ENCODE results near the gene SGTA. TPM values are rescaled to one million over a fixed set of nuclear protein-coding genes. Genes with fewer than 3 reads are reported as not detected.

The SGTA gene
- total and polyA plus RNA-seq, 2 experiments from 2014 or later = 71.6 to 102 TPM

DNA sequence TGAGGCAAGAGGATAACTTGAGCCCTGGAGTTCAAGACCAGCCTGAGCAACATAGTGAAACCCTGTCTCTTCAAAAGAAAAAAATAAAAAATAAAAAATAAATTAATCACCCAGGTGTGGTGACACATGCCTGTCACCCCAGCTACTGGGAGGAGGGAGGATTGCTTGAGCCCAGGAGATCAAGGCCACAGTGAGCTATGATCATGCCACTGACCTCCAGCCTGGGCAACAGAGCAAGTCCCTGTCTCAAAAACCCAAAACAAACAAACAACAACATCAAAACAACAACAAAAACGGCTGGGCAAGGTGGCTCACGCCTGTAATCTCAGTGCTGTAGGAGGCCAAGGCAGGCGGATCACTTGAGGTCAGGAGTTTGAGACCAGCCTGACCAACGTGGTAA, 39.0 kb downstream of the SGTA start:
- Histone ChIP-seq H3F3A (replicated peaks; ENCODE audit: low read depth) (0 out of 2 replicates have a peak, but pooled peaks cover 3% of the 10 kb centered on the region), H3K4me2 (no peak overlapping the region), H3K27me3 (ENCODE audit: insufficient read depth) (no peaks in the 10 kb centered on the region), H4K20me1 (replicated peaks; ENCODE audit: insufficient read depth) (no peaks in the 10 kb centered on the region), H3K79me2 (replicated peaks; ENCODE audit: insufficient read depth) (peaks cover 3% of the 10 kb centered on the region; the same call in 1 of the 2 replicates), H3K36me3 (ENCODE audit: insufficient read depth) (no peaks in the 10 kb centered on the region), H3K9me2 (ENCODE audit: insufficient read depth) (no peaks in the 10 kb centered on the region), H3K27ac (ENCODE audit: low read depth) (no peak overlapping the region), H3K4me3 (no peak overlapping the region), H2AFZ (no peak overlapping the region), H3K4me1 (ENCODE audit: insufficient read depth) (peaks cover 3% of the 10 kb centered on the region; the same call in 1 of the 2 replicates)
- Mint-ChIP-seq H3K27ac (no peak overlapping the region), H3K4me3 (no peak overlapping the region), H3K36me3 (ENCODE audit: low read depth) (0 out of 3 replicates have a peak, but pooled peaks cover 2% of the 10 kb centered on the region), H3K27me3 (ENCODE audit: insufficient read depth, low read depth, poor library complexity) (peaks cover 9% of the 10 kb centered on the region), H3K4me1 (peaks cover 2% of the 10 kb centered on the region; the same call in 2 of the 3 replicates), H3K9me3 (no peaks in the 10 kb centered on the region)
- ATAC-seq (no peak), DNase-seq (ENCODE audit: low spot score) (no peak)
- TF ChIP-seq ZNF331 (CRISPR knock-in tag; IDR thresholded peaks at IDR 0.05; ENCODE audit: low read depth) = no peak
- TF ChIP-seq POLR2AphosphoS5 (IDR thresholded peaks at IDR 0.05; ENCODE audit: low read depth) = no peak
- TF ChIP-seq CREB1 (CRISPR knock-in tag; IDR thresholded peaks at IDR 0.05; ENCODE audit: low read depth) = no peak
- TF ChIP-seq ZNF114 (CRISPR knock-in tag; IDR thresholded peaks at IDR 0.05) = no peak
- TF ChIP-seq, protein P1, sequence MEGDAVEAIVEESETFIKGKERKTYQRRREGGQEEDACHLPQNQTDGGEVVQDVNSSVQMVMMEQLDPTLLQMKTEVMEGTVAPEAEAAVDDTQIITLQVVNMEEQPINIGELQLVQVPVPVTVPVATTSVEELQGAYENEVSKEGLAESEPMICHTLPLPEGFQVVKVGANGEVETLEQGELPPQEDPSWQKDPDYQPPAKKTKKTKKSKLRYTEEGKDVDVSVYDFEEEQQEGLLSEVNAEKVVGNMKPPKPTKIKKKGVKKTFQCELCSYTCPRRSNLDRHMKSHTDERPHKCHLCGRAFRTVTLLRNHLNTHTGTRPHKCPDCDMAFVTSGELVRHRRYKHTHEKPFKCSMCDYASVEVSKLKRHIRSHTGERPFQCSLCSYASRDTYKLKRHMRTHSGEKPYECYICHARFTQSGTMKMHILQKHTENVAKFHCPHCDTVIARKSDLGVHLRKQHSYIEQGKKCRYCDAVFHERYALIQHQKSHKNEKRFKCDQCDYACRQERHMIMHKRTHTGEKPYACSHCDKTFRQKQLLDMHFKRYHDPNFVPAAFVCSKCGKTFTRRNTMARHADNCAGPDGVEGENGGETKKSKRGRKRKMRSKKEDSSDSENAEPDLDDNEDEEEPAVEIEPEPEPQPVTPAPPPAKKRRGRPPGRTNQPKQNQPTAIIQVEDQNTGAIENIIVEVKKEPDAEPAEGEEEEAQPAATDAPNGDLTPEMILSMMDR (conservative IDR thresholded peaks at IDR 0.05; ENCODE audit: low read depth in 2 of 2) = no peak
- TF ChIP-seq EZH2phosphoT487 (IDR thresholded peaks at IDR 0.05; ENCODE audit: unreplicated experiment) = no peak
- TF ChIP-seq, protein P2, sequence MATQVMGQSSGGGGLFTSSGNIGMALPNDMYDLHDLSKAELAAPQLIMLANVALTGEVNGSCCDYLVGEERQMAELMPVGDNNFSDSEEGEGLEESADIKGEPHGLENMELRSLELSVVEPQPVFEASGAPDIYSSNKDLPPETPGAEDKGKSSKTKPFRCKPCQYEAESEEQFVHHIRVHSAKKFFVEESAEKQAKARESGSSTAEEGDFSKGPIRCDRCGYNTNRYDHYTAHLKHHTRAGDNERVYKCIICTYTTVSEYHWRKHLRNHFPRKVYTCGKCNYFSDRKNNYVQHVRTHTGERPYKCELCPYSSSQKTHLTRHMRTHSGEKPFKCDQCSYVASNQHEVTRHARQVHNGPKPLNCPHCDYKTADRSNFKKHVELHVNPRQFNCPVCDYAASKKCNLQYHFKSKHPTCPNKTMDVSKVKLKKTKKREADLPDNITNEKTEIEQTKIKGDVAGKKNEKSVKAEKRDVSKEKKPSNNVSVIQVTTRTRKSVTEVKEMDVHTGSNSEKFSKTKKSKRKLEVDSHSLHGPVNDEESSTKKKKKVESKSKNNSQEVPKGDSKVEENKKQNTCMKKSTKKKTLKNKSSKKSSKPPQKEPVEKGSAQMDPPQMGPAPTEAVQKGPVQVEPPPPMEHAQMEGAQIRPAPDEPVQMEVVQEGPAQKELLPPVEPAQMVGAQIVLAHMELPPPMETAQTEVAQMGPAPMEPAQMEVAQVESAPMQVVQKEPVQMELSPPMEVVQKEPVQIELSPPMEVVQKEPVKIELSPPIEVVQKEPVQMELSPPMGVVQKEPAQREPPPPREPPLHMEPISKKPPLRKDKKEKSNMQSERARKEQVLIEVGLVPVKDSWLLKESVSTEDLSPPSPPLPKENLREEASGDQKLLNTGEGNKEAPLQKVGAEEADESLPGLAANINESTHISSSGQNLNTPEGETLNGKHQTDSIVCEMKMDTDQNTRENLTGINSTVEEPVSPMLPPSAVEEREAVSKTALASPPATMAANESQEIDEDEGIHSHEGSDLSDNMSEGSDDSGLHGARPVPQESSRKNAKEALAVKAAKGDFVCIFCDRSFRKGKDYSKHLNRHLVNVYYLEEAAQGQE (IDR thresholded peaks at IDR 0.05; ENCODE audit: unreplicated experiment) = no peak
- no peak for TF ChIP-seq EZH2 (IDR thresholded peaks at IDR 0.05; ENCODE audit: low read depth, unreplicated experiment)
- TF ChIP-seq, protein P3, sequence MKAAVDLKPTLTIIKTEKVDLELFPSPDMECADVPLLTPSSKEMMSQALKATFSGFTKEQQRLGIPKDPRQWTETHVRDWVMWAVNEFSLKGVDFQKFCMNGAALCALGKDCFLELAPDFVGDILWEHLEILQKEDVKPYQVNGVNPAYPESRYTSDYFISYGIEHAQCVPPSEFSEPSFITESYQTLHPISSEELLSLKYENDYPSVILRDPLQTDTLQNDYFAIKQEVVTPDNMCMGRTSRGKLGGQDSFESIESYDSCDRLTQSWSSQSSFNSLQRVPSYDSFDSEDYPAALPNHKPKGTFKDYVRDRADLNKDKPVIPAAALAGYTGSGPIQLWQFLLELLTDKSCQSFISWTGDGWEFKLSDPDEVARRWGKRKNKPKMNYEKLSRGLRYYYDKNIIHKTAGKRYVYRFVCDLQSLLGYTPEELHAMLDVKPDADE (IDR thresholded peaks at IDR 0.05) = no peak
- TF ChIP-seq STAT1 (IDR thresholded peaks at IDR 0.05; ENCODE audit: unreplicated experiment) = no peak
